ENCODE data around the gene RPP14. TPM values are rescaled to one million over a fixed set of nuclear protein-coding genes. Genes with fewer than 3 reads are reported as not detected.
"Not testable (repeated sequence)": the region's sequence is repeated elsewhere in the genome, so short reads cannot be mapped to it uniquely, and the experiment has no call there.

Gene RPP14
- total RNA-seq, 1 donor from 2014 or later: 17.9 TPM

- no peaks in the 10 kb centered on the region for H3K27me3 Mint-ChIP-seq (ENCODE audit: unreplicated experiment)
- no peak overlapping the region for H3K27ac Mint-ChIP-seq (ENCODE audit: unreplicated experiment)
- TF ChIP-seq, protein P1, sequence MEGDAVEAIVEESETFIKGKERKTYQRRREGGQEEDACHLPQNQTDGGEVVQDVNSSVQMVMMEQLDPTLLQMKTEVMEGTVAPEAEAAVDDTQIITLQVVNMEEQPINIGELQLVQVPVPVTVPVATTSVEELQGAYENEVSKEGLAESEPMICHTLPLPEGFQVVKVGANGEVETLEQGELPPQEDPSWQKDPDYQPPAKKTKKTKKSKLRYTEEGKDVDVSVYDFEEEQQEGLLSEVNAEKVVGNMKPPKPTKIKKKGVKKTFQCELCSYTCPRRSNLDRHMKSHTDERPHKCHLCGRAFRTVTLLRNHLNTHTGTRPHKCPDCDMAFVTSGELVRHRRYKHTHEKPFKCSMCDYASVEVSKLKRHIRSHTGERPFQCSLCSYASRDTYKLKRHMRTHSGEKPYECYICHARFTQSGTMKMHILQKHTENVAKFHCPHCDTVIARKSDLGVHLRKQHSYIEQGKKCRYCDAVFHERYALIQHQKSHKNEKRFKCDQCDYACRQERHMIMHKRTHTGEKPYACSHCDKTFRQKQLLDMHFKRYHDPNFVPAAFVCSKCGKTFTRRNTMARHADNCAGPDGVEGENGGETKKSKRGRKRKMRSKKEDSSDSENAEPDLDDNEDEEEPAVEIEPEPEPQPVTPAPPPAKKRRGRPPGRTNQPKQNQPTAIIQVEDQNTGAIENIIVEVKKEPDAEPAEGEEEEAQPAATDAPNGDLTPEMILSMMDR (IDR thresholded peaks at IDR 0.05): no peak
- H3K4me3 Mint-ChIP-seq (ENCODE audit: unreplicated experiment): no peak overlapping the region
- DNase-seq (ENCODE audit: extremely low spot score, unreplicated experiment): no peak
- H3K36me3 Mint-ChIP-seq (ENCODE audit: unreplicated experiment): peaks cover 23% of the 10 kb centered on the region
- no peaks in the 10 kb centered on the region for H3K9me3 Mint-ChIP-seq (ENCODE audit: unreplicated experiment)
- H3K4me1 Mint-ChIP-seq (ENCODE audit: unreplicated experiment): no peaks in the 10 kb centered on the region
Measured at GRCh38 chr3:58281069-58281468, 25.0 kb upstream of the RPP14 start.

DNA sequence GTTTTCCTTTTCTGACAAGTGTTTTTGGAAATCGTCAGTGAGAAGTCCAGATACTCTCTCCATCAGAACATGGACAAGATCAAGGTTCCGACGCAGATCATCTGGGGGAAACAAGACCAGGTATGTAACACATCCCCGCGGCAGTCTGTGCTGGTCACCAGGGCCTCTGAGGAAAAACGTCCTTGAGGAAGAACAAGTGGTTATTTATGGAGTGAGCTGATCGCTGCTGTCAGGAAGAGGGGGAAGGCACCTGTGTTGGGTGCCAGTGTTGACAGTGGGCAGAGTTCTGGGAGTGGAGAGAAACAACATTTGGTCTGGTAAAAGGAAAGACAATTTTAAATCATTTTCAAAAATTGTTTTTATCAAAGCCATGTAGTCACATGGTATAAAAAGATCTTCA is 20.7 kb upstream of the RPP14 start:
- H3K36me3 Mint-ChIP-seq (ENCODE audit: unreplicated experiment): peaks cover 8% of the 10 kb centered on the region
- H3K4me3 Mint-ChIP-seq (ENCODE audit: unreplicated experiment): no peak overlapping the region
- no peak overlapping the region for H3K27ac Mint-ChIP-seq (ENCODE audit: unreplicated experiment)
- DNase-seq (ENCODE audit: extremely low spot score, unreplicated experiment): no peak
- no peaks in the 10 kb centered on the region for H3K9me3 Mint-ChIP-seq (ENCODE audit: unreplicated experiment)
- TF ChIP-seq, protein P1 (IDR thresholded peaks at IDR 0.05): no peak
- no peaks in the 10 kb centered on the region for H3K4me1 Mint-ChIP-seq (ENCODE audit: unreplicated experiment)
- no peaks in the 10 kb centered on the region for H3K27me3 Mint-ChIP-seq (ENCODE audit: unreplicated experiment)

DNA sequence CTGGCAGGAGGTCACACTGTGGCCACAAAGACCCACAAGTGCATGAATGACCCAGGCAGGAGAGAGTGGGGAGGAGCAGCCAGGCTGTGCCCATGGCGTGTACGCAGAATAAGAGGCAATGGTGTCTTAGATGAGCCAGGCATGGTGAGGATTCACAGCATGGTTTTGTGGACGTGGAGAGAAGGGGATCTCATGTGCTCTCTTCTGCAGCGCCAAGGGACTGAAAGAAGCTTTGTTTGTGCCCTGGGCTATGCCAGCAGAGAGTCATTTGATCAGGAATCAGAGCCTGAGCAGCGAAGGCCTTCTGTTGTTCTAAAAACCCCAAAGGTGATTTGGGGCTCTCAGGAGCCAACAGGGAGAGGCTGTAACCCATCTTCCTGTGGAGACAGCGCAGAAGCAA is 18.7 kb upstream of the RPP14 start:
- TF ChIP-seq, protein P1 (IDR thresholded peaks at IDR 0.05): no peak
- Mint-ChIP-seq H3K36me3 (ENCODE audit: unreplicated experiment) (peaks cover 7% of the 10 kb centered on the region), H3K27me3 (ENCODE audit: unreplicated experiment) (no peaks in the 10 kb centered on the region), H3K4me1 (ENCODE audit: unreplicated experiment) (no peaks in the 10 kb centered on the region), H3K9me3 (ENCODE audit: unreplicated experiment) (no peaks in the 10 kb centered on the region), H3K4me3 (ENCODE audit: unreplicated experiment) (no peak overlapping the region), H3K27ac (ENCODE audit: unreplicated experiment) (no peak overlapping the region)
- DNase-seq (ENCODE audit: extremely low spot score, unreplicated experiment): peak; percentile 44

DNA sequence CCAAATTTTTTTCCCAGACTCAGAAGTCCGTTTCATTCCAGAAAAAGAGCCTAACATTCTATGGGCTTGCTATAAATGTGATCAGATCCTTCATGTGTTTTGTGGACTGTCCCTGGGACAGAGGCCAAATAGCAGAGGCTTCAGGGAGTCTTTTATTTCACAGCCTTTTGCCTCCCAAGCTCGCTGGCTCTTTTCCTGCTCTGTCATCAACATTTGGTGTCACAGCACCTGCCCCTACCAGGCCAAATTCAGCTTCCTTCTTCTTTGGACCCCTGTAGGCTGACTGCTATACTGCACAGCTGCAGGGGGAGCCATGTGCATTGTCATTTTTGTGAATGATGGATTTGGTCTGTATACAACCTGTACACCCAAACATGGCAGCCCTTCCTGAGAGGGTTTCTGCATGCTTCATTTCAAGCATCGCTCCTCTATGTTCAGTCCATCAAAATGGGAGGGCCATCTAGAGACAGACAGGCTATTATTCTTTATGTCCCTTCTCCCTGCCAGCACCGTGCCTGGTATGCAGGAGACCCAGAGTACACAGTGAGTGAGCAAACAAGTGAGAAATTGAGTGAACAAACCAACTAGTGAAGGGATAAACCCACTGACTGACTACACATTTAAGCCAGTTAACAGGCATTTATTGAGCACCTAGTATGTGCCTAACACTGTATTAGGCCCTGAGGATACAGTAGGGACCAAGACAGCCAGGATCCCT is 17.9 kb upstream of the RPP14 start:
- peaks cover 5% of the 10 kb centered on the region for H3K36me3 Mint-ChIP-seq (ENCODE audit: unreplicated experiment)
- H3K27ac Mint-ChIP-seq (ENCODE audit: unreplicated experiment): no peak overlapping the region
- H3K4me3 Mint-ChIP-seq (ENCODE audit: unreplicated experiment): no peak overlapping the region
- no peaks in the 10 kb centered on the region for H3K4me1 Mint-ChIP-seq (ENCODE audit: unreplicated experiment)
- no peaks in the 10 kb centered on the region for H3K27me3 Mint-ChIP-seq (ENCODE audit: unreplicated experiment)
- no peaks in the 10 kb centered on the region for H3K9me3 Mint-ChIP-seq (ENCODE audit: unreplicated experiment)
- TF ChIP-seq, protein P1 (IDR thresholded peaks at IDR 0.05): no peak
- peak; percentile 54 for DNase-seq (ENCODE audit: extremely low spot score, unreplicated experiment)

DNA sequence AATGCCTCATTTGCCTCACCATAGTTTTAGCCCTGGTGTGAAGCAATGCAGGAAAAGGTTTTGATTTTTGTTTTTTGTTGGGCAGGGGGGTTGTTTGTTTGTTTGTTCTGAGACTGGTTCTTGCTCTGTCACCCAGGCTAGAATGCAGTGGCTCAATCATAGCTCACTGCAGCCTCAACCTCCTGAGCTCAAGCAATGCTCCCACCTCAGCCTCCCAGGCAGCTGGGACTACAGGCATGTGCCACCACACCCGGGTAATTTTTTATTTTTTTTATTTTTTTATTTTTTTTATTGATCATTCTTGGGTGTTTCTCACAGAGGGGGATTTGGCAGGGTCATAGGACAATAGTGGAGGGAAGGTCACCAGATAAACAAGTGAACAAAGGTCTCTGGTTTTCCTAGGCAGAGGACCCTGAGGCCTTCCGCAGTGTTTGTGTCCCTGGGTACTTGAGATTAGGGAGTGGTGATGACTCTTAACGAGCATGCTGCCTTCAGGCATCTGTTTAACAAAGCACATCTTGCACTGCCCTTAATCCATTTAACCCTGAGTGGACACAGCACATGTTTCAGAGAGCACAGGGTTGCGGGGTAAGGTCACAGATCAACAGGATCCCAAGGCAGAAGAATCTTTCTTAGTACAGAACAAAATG is 17.0 kb upstream of the RPP14 start:
- not testable (repeated sequence) for H3K36me3 Mint-ChIP-seq (ENCODE audit: unreplicated experiment); H3K27me3 Mint-ChIP-seq (ENCODE audit: unreplicated experiment); H3K4me3 Mint-ChIP-seq (ENCODE audit: unreplicated experiment); H3K27ac Mint-ChIP-seq (ENCODE audit: unreplicated experiment); H3K9me3 Mint-ChIP-seq (ENCODE audit: unreplicated experiment); DNase-seq (ENCODE audit: extremely low spot score, unreplicated experiment); H3K4me1 Mint-ChIP-seq (ENCODE audit: unreplicated experiment)

DNA sequence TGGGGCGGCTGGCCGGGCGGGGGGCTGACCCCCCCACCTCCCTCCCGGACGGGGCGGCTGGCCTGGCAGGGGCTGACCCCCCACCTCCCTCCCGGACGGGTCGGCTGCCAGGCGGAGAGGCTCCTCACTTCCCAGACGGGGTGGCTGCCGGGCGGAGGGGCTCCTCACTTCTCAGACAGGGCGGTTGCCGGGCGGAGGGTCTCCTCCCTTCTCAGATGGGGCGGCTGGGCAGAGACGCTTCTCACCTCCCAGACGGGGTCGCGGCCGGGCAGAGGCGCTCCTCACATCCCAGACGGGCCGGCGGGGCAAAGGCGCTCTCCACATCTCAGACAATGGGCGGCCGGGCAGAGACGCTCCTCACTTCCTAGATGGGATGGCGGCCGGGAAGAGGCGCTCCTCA is 15.6 kb upstream of the RPP14 start:
- peak; percentile 54 for DNase-seq (ENCODE audit: extremely low spot score, unreplicated experiment)
- not testable (repeated sequence) for H3K4me1 Mint-ChIP-seq (ENCODE audit: unreplicated experiment); H3K27me3 Mint-ChIP-seq (ENCODE audit: unreplicated experiment)

More for the DNA sequence above, 15.6 kb upstream of the RPP14 start:
- not testable (repeated sequence) for H3K9me3 Mint-ChIP-seq (ENCODE audit: unreplicated experiment); H3K4me3 Mint-ChIP-seq (ENCODE audit: unreplicated experiment); H3K27ac Mint-ChIP-seq (ENCODE audit: unreplicated experiment); H3K36me3 Mint-ChIP-seq (ENCODE audit: unreplicated experiment)

Data from osteocyte (in vitro differentiated cells).